Measurements from ENCODE around the gene ZBP1. TPM values are rescaled to one million over a fixed set of nuclear protein-coding genes. Genes with fewer than 3 reads are reported as not detected.

ZBP1 gene
- total RNA-seq, 1 experiment from 2014 or later = not detected

- POLR2A ChIA-PET = no interaction called here
These were observed 37.6 kb downstream of the ZBP1 start for GRCh38 chr20:57582432-57583288.

More at GRCh38 chr20:57582432-57583288, 37.6 kb downstream of the ZBP1 start:
- no peaks in the 10 kb centered on the region for H3K36me3 ChIP-seq (ENCODE audit: control insufficient read depth in 1 of 2, insufficient read depth in 2 of 2, low read length in 2 of 2)
- H3K9me3 ChIP-seq (ENCODE audit: control insufficient read depth in 1 of 2, insufficient read depth in 1 of 2, low read depth in 1 of 2, low read length in 2 of 2) = no peaks in the 10 kb centered on the region
- H3K27me3 ChIP-seq (ENCODE audit: insufficient read depth, low read length) = peaks cover 48% of the 10 kb centered on the region
- no peak for TF ChIP-seq SP1 (IDR thresholded peaks at IDR 0.05; ENCODE audit: low read depth)
- peak; percentile 8 to 52 (median 51); a peak in 4 of 6 replicates for TF ChIP-seq CTCF (IDR thresholded peaks at IDR 0.05 in 2 of 3, conservative IDR thresholded peaks at IDR 0.05 in 1 of 3; ENCODE audit: borderline replicate concordance in 1 of 3, insufficient read depth in 1 of 3, low read depth in 2 of 3, low read length in 2 of 3)
- no peak for TF ChIP-seq YY1 (IDR thresholded peaks at IDR 0.05; ENCODE audit: extremely low read depth, insufficient replicate concordance, low read depth, low read length)
- TF ChIP-seq SRF (IDR thresholded peaks at IDR 0.05; ENCODE audit: low read depth) = no peak
- no peak overlapping the region for H3K9ac ChIP-seq (ENCODE audit: low read length)
- no peak overlapping the region for H2AFZ ChIP-seq (ENCODE audit: low read depth, low read length, poor library complexity, severe bottlenecking)
- H3K27ac ChIP-seq (ENCODE audit: low read depth, low read length) = no peak overlapping the region
- no TSS peak for BruUV-seq (replicated peaks)
- CTCF ChIA-PET = no interaction called here
- H3K4me3 ChIP-seq (replicated peaks in 1 of 2; ENCODE audit: low read depth in 1 of 2, low read length in 2 of 2) = no peak overlapping the region
- H3K4me1 ChIP-seq (ENCODE audit: control insufficient read depth in 1 of 2, insufficient read depth in 2 of 2, low read length in 2 of 2) = no peaks in the 10 kb centered on the region
- ATAC-seq (peak; percentile 62), DNase-seq (ENCODE audit: low read depth, low spot score) (no peak)
- RAD21 ChIA-PET (ENCODE audit: low non-redundant PET in 1 of 2, low total read pairs in 2 of 2, uncharacterized antibody in 2 of 2, unreplicated experiment in 2 of 2) = no interaction called here
- intact Hi-C loops (cut with micrococcal nuclease) = no loop called here
- H4K20me1 ChIP-seq (ENCODE audit: insufficient read depth) = no peaks in the 10 kb centered on the region
- no peaks in the 10 kb centered on the region for H3K9me2 ChIP-seq (ENCODE audit: insufficient read depth)
- no peak overlapping the region for H3K4me2 ChIP-seq (ENCODE audit: low read length)
- no peaks in the 10 kb centered on the region for H3K79me2 ChIP-seq (ENCODE audit: insufficient read depth, low read length)

Data from HCT116 (cell line).